Ovary (tissue), 3 donors: ENCODE results near the gene PMVK.

Experiments used
- CTCF ChIP-seq, 3 donors: fragments of 450-650 bp in 2 of 3; fragments of 200-600 bp in 1 of 3; IDR thresholded peaks; one replicate each; pipeline versions ENCODE4 v1.5.1 to v1.8.0; 2016 to 2022; ENCODE audit warnings: antibody characterized with exemption in 3 of 3, mild to moderate bottlenecking in 1 of 3
- EP300 ChIP-seq: sonication (generic); formaldehyde crosslinking; IDR thresholded peaks from one replicate; pipeline ENCODE4 v1.6.1; 2017; ENCODE audit warnings: antibody characterized with exemption
- donor health status: DM: no; HTN: no; CAD: no.

- no peak for TF ChIP-seq CTCF (IDR thresholded peaks at IDR 0.05)
- TF ChIP-seq EP300 = no peak
Observed at GRCh38 chr1:154962156-154962749, 25.7 kb upstream of the PMVK start.
